Cortex of kidney (tissue), 1 donor: ENCODE results near the gene STRN3.
"Not testable (repeated sequence)": the region's sequence is repeated elsewhere in the genome, so short reads cannot be mapped to it uniquely, and the experiment has no call there.

ENCODE experiments used
- DNase-seq: peaks from one replicate; lab custom pipeline; 2025; lab: John Stamatoyannopoulos, UW

The STRN3 gene, protein sequence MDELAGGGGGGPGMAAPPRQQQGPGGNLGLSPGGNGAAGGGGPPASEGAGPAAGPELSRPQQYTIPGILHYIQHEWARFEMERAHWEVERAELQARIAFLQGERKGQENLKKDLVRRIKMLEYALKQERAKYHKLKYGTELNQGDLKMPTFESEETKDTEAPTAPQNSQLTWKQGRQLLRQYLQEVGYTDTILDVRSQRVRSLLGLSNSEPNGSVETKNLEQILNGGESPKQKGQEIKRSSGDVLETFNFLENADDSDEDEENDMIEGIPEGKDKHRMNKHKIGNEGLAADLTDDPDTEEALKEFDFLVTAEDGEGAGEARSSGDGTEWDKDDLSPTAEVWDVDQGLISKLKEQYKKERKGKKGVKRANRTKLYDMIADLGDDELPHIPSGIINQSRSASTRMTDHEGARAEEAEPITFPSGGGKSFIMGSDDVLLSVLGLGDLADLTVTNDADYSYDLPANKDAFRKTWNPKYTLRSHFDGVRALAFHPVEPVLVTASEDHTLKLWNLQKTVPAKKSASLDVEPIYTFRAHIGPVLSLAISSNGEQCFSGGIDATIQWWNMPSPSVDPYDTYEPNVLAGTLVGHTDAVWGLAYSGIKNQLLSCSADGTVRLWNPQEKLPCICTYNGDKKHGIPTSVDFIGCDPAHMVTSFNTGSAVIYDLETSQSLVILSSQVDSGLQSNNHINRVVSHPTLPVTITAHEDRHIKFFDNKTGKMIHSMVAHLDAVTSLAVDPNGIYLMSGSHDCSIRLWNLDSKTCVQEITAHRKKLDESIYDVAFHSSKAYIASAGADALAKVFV

DNA sequence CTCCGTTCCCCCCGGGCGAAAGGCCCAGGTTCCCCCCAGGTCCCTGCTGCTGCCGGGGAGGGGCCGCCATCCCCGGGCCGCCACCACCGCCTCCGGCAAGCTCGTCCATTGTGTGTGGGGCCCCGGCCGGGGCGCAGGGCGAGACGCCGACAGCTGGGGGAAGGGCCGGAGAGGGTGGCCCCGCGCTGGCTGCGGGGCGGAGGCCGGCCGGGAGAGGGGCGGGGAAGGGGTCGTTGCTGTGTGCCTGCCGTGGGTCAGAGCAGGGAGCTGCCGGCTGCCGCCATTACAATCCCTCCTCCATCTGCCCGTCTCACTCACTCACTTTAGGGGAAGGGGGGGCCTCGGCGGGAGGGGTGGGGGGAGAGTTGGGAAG lies at the start of gene STRN3:
Gene STRN3 (minus strand): TSS at position 303 of the 373 bp plus-strand sequence. CDS start 194 bp downstream, at position 109.
- no peak for DNase-seq

- DNase-seq: no peak
Measured at GRCh38 chr14:31075144-31075543, 49.0 kb upstream of the STRN3 start.

GRCh38 chr14:31071151-31071550 lies 45.0 kb upstream of the STRN3 start:
- no peak for DNase-seq

- DNase-seq: no peak
Measured at GRCh38 chr14:31070431-31070830, 44.3 kb upstream of the STRN3 start.

GRCh38 chr14:31069343-31069742 lies 43.2 kb upstream of the STRN3 start:
- no peak for DNase-seq

DNA sequence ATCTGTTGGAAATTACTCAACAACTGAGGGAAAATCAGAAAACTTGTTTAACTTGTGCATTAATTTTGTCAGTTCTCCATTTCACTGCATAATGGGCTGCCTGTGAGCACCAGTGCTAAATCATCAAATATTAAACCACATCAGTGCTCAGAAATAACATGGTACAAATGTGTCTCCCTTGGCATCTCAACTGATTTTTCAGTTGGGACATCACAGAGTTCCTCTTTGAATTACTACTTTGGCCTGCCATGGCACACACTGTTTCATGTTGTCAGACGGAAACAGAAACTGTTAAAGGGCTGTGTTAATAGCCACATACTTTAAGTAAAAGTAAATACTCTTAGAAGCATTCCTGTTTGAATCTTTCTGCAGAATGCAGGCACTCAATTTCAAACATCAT lies 42.1 kb upstream of the STRN3 start:
- no peak for DNase-seq

DNA sequence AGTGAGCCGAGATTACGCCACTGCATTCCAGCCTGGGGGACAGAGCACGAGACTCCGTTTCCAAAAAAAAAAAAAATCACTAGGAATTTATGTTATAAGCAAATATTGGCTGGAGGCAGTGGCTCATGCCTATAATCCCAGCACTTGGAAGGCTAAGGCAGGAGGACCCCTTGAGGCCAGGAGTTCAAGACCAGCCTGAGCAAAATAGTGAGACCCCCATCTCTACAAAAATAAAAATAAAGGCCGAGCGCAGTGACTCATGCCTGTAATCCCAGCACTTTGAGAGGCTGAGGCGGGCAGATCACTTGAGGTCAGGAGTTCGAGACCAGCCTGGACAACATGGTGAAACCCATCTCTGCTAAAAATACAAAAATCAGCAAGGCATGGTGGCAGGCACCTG lies 36.7 kb upstream of the STRN3 start:
- not testable (repeated sequence) for DNase-seq

DNA sequence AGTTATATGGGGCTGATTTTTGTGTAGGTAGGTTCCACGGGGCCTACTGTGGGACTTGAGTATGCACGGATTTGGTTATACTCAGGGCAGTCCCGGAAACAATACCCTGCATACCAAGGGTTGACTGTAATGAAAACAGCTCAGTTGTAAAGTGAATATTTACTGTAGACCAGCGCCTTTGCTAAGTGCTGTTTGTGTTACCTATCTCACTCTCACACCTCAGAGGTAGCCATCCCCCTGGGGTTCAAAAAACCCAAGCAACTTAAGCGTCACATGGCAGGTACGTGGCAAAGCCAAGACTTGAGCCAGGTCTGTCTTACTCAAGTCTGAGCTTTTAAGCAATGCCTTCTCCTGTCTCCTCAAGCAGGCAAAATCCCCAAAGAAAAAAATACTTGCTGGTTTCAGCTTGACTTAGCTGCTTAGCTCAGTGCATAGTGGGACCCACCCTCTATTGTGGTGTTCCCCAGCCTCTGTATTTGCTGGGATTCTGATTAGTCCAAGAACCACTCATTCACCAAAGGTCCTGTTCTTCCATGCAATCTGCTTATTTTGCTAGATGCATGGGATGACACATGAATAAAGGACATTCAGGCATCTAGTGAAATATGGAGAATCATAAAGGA lies 34.2 kb upstream of the STRN3 start:
- DNase-seq: no peak

DNA sequence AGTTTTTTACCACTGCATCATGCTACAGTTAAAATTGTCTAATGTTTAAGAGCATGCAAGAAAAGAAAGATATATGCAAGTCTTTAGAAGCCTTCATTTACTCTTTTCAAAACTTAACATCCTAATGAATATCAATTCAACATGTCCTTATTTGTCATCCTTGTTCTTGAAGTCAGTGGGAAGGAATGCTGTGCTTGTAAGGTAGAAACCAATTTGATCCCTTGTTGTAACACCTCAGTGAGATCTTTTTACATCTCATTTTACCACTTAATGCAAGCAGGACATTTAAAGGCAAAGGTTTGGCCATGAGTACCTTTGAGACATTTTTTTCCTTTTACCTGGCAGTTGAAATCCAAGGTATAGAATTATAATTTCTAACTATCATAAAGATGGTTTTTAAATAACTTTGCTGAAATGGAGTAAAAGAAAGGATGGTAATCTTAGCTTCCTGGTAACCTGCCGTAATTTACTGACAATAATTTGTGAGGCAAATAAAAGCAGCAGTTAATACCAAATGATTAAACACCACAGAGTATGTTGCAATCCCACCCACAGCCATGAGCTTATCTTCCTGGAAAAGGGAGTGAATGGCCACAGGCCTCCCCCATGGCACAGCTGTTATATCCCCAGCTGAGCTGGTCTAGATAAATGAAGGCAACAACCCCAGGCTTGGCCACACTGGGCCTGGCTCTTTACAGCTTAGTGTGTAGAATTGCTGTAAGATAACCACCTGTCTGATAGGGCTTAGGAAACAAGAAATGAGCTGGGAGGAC lies 33.2 kb upstream of the STRN3 start:
- DNase-seq: no peak

DNA sequence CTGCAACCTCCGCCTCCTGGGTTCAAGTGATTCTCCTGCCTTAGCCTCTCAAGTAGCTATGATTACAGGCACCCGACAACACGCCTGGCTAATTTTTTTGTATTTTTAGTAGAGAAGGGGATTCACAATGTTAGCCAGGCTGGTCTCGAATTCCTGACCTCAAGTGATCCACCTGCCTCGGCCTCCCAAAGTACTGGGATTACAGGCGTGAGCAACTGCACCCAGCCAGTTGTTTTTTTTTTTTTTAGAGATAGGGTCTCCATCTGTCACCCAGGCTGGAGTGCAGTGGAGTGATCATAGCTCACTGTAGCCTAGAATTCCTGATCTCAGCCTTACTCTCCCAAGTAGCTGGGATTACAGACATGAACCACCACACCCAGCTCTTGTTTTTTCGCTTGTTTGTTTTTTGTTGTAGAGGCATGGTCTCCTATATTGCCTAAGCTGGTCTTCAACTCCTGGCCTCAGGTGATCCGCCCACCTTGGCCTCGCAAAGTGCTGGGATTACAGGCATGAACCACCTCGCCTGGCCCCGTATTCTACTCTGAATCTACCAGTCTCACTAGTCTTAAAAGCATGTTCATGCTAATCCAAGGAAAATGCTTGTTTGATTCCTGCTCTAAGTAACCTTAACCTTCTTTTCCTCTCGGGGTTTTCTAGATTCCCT lies 31.7 kb upstream of the STRN3 start:
- DNase-seq: no peak

- DNase-seq: no peak
Measured at GRCh38 chr14:31057035-31057434, 30.9 kb upstream of the STRN3 start.

DNA sequence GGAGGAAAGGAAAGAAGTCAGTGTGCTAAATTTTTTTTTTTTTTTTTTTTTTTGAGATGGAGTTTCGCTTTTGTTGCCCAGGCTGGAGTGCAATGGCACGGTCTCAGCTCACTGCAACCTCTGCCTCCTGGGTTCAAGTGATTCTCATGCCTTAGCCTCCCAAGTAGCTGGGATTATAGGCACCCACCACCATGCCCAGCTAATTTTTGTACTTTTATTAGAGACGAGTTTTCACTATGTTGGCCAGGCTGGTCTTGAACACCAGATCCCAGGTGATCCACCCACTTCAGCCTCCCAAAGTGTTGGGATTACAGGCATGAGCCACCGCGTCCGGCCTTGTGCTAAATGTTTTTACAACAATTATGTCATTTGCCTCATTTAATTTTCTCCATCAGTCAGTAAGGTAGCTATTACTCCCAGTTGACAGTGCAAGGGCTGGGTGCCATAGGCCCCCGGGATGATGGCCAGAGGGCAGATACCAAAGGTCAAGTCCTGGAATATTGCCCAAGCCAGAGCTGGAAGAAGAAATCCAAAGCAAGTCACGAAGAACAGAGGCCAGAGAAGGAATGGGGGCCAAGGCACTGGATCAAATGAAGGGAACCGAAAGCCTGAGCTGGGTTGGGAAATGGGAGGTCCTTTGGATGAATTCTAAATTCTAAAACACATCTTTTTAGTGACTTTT lies 26.9 kb upstream of the STRN3 start:
- DNase-seq: not testable (repeated sequence)

GRCh38 chr14:31051511-31051910 lies 25.3 kb upstream of the STRN3 start:
- no peak for DNase-seq

DNA sequence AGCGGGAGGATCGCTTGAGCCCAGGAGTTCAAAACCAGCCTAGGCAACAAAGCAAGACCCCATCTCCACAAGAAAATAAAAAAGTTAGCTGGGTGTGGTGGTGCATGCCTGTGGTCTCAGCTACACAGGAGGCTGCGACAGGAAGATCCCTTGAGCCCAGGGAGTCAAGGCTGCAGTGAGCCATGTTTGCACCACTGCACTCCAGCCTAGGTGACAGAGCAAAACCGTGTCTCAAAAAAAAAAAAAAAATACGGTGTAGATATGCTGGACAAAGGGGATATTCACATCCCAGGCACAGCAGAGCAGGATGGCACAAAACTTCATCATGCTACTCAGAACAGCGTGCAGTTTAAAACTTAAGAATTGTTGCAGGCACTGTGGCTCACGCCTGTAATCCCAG lies 24.8 kb upstream of the STRN3 start:
- no peak for DNase-seq

GRCh38 chr14:31047503-31047902 lies 21.3 kb upstream of the STRN3 start:
- DNase-seq: no peak

DNA sequence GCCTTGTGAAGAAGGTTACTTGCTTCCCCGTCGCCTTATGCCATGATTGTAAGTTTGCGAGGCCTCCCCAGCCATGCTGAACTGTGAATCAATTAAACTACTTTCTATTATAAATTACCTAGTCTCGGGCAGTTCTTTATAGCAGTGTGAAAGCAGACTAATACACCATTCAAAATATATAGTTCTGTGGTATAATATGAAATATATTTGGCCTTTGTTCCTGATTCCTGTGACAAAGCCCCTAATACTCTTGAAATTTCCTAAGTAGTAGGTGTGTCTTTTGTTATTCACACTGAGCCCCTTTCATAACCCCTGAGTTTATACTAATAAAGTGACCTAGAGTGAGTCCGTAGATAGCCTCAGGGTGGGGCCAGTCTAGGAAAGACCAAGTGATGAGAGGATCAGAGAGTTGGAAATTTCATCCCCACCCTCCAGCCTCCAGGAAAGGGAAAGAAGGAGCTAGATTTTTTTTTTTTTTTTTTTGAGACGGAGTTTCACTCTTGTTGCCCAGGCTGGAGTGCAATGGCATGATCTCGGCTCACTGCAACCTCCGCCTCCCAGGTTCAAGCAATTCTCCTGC lies 19.4 kb upstream of the STRN3 start:
- DNase-seq: no peak

GRCh38 chr14:31043379-31043778 lies 17.2 kb upstream of the STRN3 start:
- DNase-seq: no peak

GRCh38 chr14:31042893-31043292 lies 16.7 kb upstream of the STRN3 start:
- not testable (repeated sequence) for DNase-seq

- no peak for DNase-seq
Measured at GRCh38 chr14:31042300-31042699, 16.1 kb upstream of the STRN3 start.

DNA sequence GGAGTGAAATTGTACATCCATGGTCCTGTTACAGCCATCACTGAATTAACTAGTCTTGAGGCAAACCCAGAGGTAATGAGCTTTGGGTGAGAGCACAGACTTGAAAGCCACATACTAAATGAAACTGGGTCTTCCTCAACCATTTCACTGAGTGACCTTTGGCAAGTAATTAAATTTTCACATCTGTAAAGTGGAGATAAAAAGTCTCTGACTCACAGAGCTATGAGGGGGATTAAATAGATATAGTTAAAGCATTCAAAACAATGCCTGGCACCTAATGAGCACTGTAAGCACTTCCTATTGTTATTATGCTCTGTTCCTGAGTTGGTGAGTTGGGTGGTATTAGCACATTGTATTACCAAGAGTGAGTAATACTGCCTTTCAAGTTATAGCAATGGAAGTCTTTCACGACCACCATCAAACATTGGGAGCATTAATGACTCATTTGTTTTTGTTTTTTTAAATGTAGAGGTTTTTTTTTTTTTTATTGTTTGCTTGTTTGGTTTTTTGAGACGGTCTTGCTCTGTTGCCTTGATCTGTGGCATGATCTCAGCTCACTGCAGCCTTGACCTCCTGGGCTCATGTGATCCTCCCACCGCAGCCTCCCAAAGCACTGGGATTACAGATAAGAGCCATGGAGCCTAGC lies 12.5 kb upstream of the STRN3 start:
- no peak for DNase-seq
